Choroid plexus epithelial cell (primary cell): ENCODE data around the gene SLC44A1.
A peak's percentile ranks its signal among the peaks of the same experiment; 100 is the strongest.

Experiments
- DNase-seq: peaks from one replicate; pipeline ENCODE4 v3.0.0-alpha.2; 2010; ENCODE audit warnings: low read depth
- H3K4me3 ChIP-seq: 2 replicates; pipeline ENCODE4 v1.5.1; 2011; ENCODE audit warnings: low read depth, mild to moderate bottlenecking, control low read depth, low read length, moderate library complexity
- CTCF ChIP-seq: conservative IDR thresholded peaks from 2 replicates; pipeline ENCODE4 v1.5.1; 2011; ENCODE audit warnings: low read depth, mild to moderate bottlenecking, control low read depth, inconsistent platforms, low read length, moderate library complexity

SLC44A1 gene

DNA sequence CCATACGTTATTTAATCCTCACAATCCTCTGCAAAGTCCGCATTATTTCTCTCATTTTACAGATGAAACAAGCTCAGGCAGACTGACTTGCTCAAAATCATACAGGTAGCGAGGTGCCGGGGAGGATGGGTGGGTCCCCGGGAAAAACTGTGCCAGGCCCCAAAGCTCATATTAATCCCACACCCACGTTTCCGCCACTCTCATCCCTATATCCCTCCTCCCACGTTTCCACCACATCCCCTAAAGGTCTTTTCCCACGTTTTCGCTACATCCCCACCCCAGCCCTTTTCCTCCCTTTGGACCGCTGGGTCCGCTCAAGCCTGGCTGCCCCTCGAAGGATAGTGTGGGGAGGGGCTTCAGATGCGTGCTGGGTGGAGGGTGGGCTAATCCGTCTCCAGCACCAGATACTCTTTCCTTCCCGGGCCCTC, 202.9 kb downstream of the SLC44A1 start:
- H3K4me3 ChIP-seq: peak overlapping the region; percentile 91
- TF ChIP-seq CTCF: no peak
- no peak for DNase-seq

GRCh38 chr9:105447814-105448812, 203.7 kb downstream of the SLC44A1 start, which contains the start of gene FSD1L:
TSS of gene FSD1L (plus strand) at chr9:105448034. CDS start at chr9:105448221, 187 bp downstream.
- DNase-seq: peak; percentile 96
- H3K4me3 ChIP-seq: peak within 1 kb of the TSS; percentile 91
- peak; percentile 61 for TF ChIP-seq CTCF

- TF ChIP-seq CTCF: no peak
- peak overlapping the region; percentile 91 for H3K4me3 ChIP-seq
- DNase-seq: peak; percentile 39
These were observed 204.6 kb downstream of the SLC44A1 start for GRCh38 chr9:105449081-105449480.

- H3K4me3 ChIP-seq: no peak overlapping the region
- no peak for TF ChIP-seq CTCF
- DNase-seq: no peak
These were observed 207.7 kb downstream of the SLC44A1 start for GRCh38 chr9:105452185-105452584.

DNA sequence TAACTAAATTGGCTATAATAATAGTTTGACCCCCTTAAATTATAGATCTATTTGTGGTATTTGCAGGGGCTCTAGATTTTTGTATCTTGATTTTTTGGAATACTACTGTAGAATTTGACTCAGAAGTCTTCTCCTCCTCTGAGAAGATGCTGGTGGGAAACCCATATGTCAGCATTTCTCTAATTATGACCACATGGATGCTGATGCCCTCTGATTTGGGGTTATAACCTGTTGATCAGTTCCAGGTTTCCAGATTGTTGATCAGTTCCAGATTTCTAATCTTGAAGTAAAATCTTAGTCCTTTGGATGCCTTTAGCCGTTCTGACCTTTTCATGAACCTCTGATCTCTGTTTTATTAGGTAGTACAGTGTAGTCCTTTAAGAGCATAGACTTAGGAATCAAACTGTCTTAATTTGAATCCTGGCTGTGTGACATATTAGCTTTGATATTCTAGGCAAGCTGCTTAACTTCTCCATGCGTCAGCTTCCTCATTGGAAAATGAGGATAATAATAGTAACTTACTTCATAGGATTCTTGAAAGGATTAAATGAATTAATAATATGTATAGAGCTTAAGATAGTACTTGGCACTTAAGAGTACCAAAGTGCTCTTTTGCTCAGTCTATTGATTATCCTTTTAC, 211.5 kb downstream of the SLC44A1 start:
- no peak for TF ChIP-seq CTCF
- no peak for DNase-seq
- no peak overlapping the region for H3K4me3 ChIP-seq

DNA sequence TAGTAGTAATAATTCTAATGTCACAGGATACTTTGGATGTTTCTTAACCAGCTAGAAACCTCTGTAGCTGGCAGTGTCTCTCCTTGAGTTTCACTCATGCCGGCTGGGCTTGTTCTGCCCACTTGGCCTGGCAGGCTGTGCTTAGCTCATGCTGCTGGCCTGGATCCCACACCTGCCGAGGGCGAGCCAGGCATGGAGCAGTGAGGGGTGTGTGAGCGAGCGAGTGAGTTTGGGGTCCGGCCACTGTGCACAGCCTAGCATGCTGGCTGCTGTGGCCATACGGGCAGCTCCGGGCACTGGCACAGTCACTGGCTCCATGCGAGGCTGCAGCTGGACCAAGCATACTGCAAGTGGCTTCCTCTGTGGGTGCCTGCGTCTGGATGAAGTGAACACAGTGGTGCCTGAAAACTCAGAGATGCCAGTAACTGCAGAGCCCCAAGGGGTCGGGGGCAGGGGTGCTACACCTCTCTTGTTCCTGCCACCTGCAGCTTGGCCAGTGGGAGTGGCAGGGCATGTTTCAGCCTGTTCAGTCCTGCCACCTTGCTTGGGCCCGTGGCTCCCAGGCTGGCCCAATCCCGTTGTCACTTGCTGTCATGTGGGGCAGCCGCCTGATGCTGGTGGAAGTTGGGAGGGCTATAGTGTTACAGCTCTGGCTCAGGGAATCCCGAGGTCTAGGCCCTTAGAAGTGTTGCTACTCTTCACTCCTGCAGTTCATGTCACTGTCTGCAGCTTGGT, 213.3 kb downstream of the SLC44A1 start:
- no peak overlapping the region for H3K4me3 ChIP-seq
- TF ChIP-seq CTCF: no peak
- no peak for DNase-seq
